Spleen (tissue), 7 donors: ENCODE data around the gene NBEA.

ENCODE experiments used
- CTCF ChIP-seq, 11 experiments: fragments of 200-600 bp in 7 of 11; fragments of 450-650 bp in 4 of 11; sonication (generic) in 4 of 11; IDR thresholded peaks in 8 of 11; conservative IDR thresholded peaks in 3 of 11; 1 replicate in 7 of 11; 2 replicates in 4 of 11; pipeline versions ENCODE4 v1.4.0 to v1.8.0; 2016 to 2021; ENCODE audit warnings: antibody characterized with exemption in 11 of 11, inconsistent platforms in 4 of 11, mild to moderate bottlenecking in 1 of 11
- POLR2A ChIP-seq, 3 donors: fragments of 450-650 bp; IDR thresholded peaks; one replicate each; pipeline ENCODE4 v1.5.1; 2017; ENCODE audit warnings: antibody characterized with exemption in 3 of 3, mild to moderate bottlenecking in 1 of 3
- donor health status: DM: no; HTN: no; CAD: no; lungs with moderate emphysema.
- donor health status: DM: no; HTN: no; CAD: no.
- donor health status: DM: no; HTN: no; CAD: no.

- TF ChIP-seq CTCF (IDR thresholded peaks at IDR 0.05 in 8 of 11, conservative IDR thresholded peaks at IDR 0.05 in 3 of 11) (no peak), POLR2A (IDR thresholded peaks at IDR 0.05) (no peak)
Observed at GRCh38 chr13:35716729-35717128, 774.7 kb downstream of the NBEA start.
